HepG2 (cell line): ENCODE results near the gene GRPEL2. TPM values are rescaled to one million over a fixed set of nuclear protein-coding genes. Genes with fewer than 3 reads are reported as not detected.

Source experiments
- DNMT3B ChIP-seq: conservative IDR thresholded peaks from 2 replicates; pipeline ENCODE4 v1.6.1; 2016; ENCODE audit warnings: missing biosample characterization, control low read depth
- HNRNPL ChIP-seq: fragments of 200-400 bp; formaldehyde crosslinking; IDR thresholded peaks from 2 replicates; pipeline ENCODE4 v1.6.1; 2017; ENCODE audit warnings: mild to moderate bottlenecking, low read depth, low read length
- PAXIP1 ChIP-seq: sonication (generic); formaldehyde crosslinking; conservative IDR thresholded peaks from 2 replicates; pipeline ENCODE4 v1.4.0; 2020; ENCODE audit warnings: mild to moderate bottlenecking, missing genetic modification reagents, moderate library complexity
- REPIN1 ChIP-seq: sonication (generic); formaldehyde crosslinking; IDR thresholded peaks from 2 replicates; pipeline ENCODE4 v1.8.0; 2022; ENCODE audit warnings: missing genetic modification reagents, low read depth, mild to moderate bottlenecking, borderline replicate concordance
- THAP7 ChIP-seq: sonication (generic); formaldehyde crosslinking; IDR thresholded peaks from 2 replicates; pipeline ENCODE4 v1.8.1; 2023; ENCODE audit warnings: mild to moderate bottlenecking, missing genetic modification reagents
- ZBTB39 ChIP-seq: sonication (generic); formaldehyde crosslinking; IDR thresholded peaks from 2 replicates; pipeline ENCODE4 v1.5.0; 2020; ENCODE audit warnings: missing genetic modification reagents
- ZBTB43 ChIP-seq: sonication (generic); formaldehyde crosslinking; conservative IDR thresholded peaks from 2 replicates; pipeline ENCODE4 v1.4.0; 2020; ENCODE audit warnings: missing genetic modification reagents
- ZFP91 ChIP-seq: sonication (generic); formaldehyde crosslinking; IDR thresholded peaks from 2 replicates; pipeline ENCODE4 v1.9.0; 2022; ENCODE audit warnings: missing genetic modification reagents, mild to moderate bottlenecking, borderline replicate concordance
- ZNF101 ChIP-seq: sonication (generic); formaldehyde crosslinking; IDR thresholded peaks from 2 replicates; pipeline ENCODE4 v1.4.0; 2020; ENCODE audit warnings: mild to moderate bottlenecking, low read depth, missing genetic modification reagents, borderline replicate concordance
- ZNF414 ChIP-seq: sonication (generic); formaldehyde crosslinking; IDR thresholded peaks from 2 replicates; pipeline ENCODE4 v1.5.0; 2020; ENCODE audit warnings: missing genetic modification reagents
- ZNF652 ChIP-seq: IDR thresholded peaks from 2 replicates; pipeline ENCODE4 v1.6.1; 2016; ENCODE audit warnings: low read depth, borderline replicate concordance
- ZNF687 ChIP-seq: sonication (generic); formaldehyde crosslinking; IDR thresholded peaks from 2 replicates; pipeline ENCODE4 v1.5.1; 2020; ENCODE audit warnings: mild to moderate bottlenecking, missing genetic modification reagents, moderate library complexity
- ZNF709 ChIP-seq: sonication (generic); formaldehyde crosslinking; IDR thresholded peaks from 2 replicates; pipeline ENCODE4 v1.5.0; 2020; ENCODE audit warnings: mild to moderate bottlenecking, missing genetic modification reagents
- polyA plus RNA-seq, 8 experiments: library from polyadenylated mRNA; depleted of rRNA in 3 of 8; stranded (reverse) in 7 of 8; unstranded in 1 of 8; fragments of >200 nt; fragmentation: Illumina TruSeq in 4 of 8; extraction: Trizol in 4 of 8; gene quantifications; 2 replicates each; pipeline versions ENCODE4 v1.2.1 to v1.2.3, GENCODE V29; 2011 to 2016; ENCODE audit warnings: low read depth in 4 of 8, missing spikeins in 1 of 8, mixed read lengths in 1 of 8; ENCODE audit not compliant: insufficient read depth in 1 of 8
- total RNA-seq, 5 experiments: library from RNA; depleted of rRNA; stranded (reverse); fragments of >200 nt; fragmentation: Illumina TruSeq; extraction: Trizol; gene quantifications; 2 replicates each; pipeline ENCODE4 v1.2.3, GENCODE V29; 2016; ENCODE audit warnings: low read depth in 1 of 5

GRPEL2 gene
- total and polyA plus RNA-seq, 2 of the 13 experiments (the other 11 are each of a cell fraction or from before 2014, with no cell fraction given), result 13.1 to 16.6 TPM

GRCh38 chr5:149379177-149379761 lies 34.0 kb downstream of the GRPEL2 start, which contains the start of gene IL17B (continued):
- TF ChIP-seq ZFP91 (CRISPR knock-in tag) (no peak), ZNF101 (no peak), ZBTB39 (CRISPR knock-in tag) (no peak), REPIN1 (no peak), HNRNPL (0 out of 2 replicates have a peak, but pooled peaks have one; percentile 79), ZBTB43 (CRISPR knock-in tag) (no peak), ZNF709 (CRISPR knock-in tag) (0 out of 2 replicates have a peak, but pooled peaks have one; percentile 46), ZNF687 (peak; percentile 84), DNMT3B (CRISPR knock-in tag) (no peak), ZNF414 (CRISPR knock-in tag) (no peak), THAP7 (CRISPR knock-in tag) (no peak), PAXIP1 (CRISPR knock-in tag) (no peak), ZNF652 (CRISPR knock-in tag) (no peak)
